Measurements from ENCODE around the gene ECI1.

Gene ECI1

GRCh38 chr16:2273931-2274330 is 22.5 kb upstream of the ECI1 start:
- Histone ChIP-seq H3K18ac (ENCODE audit: low read length) (no peak overlapping the region), H3K79me1 (ENCODE audit: low read length) (no peaks in the 10 kb centered on the region), H2BK12ac (ENCODE audit: low read length) (no peak overlapping the region), H4K8ac (ENCODE audit: low read depth, low read length) (no peak overlapping the region), H3K4me2 (ENCODE audit: low read length) (no peak overlapping the region), H3K4me1 (ENCODE audit: control insufficient read depth in 1 of 2, insufficient read depth in 2 of 2, low read length in 2 of 2) (peaks cover 3 to 7% of the 10 kb centered on the region in 2 experiments), H2BK5ac (ENCODE audit: low read depth, low read length, poor library complexity) (no peak overlapping the region), H3K9ac (ENCODE audit: low read length) (no peak overlapping the region), H3K79me2 (ENCODE audit: control insufficient read depth, insufficient read depth, low read length, poor library complexity) (no peaks in the 10 kb centered on the region), H3K27me3 (ENCODE audit: insufficient read depth, low read length) (no peaks in the 10 kb centered on the region), H3K27ac (ENCODE audit: low read depth, low read length) (no peak overlapping the region), H4K12ac (ENCODE audit: low read depth, low read length) (no peak overlapping the region), H2AK5ac (ENCODE audit: low read length) (no peak overlapping the region), H3K9me3 (ENCODE audit: insufficient read depth, low read depth, low read length) (no peaks in the 10 kb centered on the region), H3K14ac (ENCODE audit: low read length) (no peak overlapping the region), H3K4me3 (ENCODE audit: low read depth, low read length) (no peak overlapping the region), H2AFZ (ENCODE audit: insufficient read depth, low read length, poor library complexity) (no peak overlapping the region), H4K91ac (ENCODE audit: low read depth, low read length) (no peak overlapping the region), H3K23ac (ENCODE audit: low read length) (no peak overlapping the region), H3K36me3 (ENCODE audit: control insufficient read depth in 1 of 2, insufficient read depth in 2 of 2, low read length in 2 of 2) (peaks cover 0 to 5% of the 10 kb centered on the region in 2 experiments), H3K4ac (ENCODE audit: low read depth, low read length) (no peak overlapping the region), H2BK120ac (ENCODE audit: insufficient read depth, low read length, poor library complexity) (no peak overlapping the region)
- no peak for DNase-seq
- no CpG with 5 or more reads among the region's 10 CpGs for WGBS (ENCODE audit: extremely low coverage, insufficient coverage, insufficient read length)

- H3K4me3 ChIP-seq (ENCODE audit: low read depth, low read length) = no peak overlapping the region
- no peak for DNase-seq
- H2BK5ac ChIP-seq (ENCODE audit: low read depth, low read length, poor library complexity) = no peak overlapping the region
- no peak overlapping the region for H3K18ac ChIP-seq (ENCODE audit: low read length)
- no peak overlapping the region for H3K9ac ChIP-seq (ENCODE audit: low read length)
- H3K4ac ChIP-seq (ENCODE audit: low read depth, low read length) = no peak overlapping the region
- peaks cover 4% of the 10 kb centered on the region for H3K79me2 ChIP-seq (ENCODE audit: control insufficient read depth, insufficient read depth, low read length, poor library complexity)
- no peak overlapping the region for H3K14ac ChIP-seq (ENCODE audit: low read length)
- H3K4me2 ChIP-seq (ENCODE audit: low read length) = no peak overlapping the region
- no peak overlapping the region for H2BK120ac ChIP-seq (ENCODE audit: insufficient read depth, low read length, poor library complexity)
- no peaks in the 10 kb centered on the region for H3K27me3 ChIP-seq (ENCODE audit: insufficient read depth, low read length)
- no peak overlapping the region for H4K91ac ChIP-seq (ENCODE audit: low read depth, low read length)
- peaks cover 3 to 7% of the 10 kb centered on the region in 2 experiments for H3K4me1 ChIP-seq (ENCODE audit: control insufficient read depth in 1 of 2, insufficient read depth in 2 of 2, low read length in 2 of 2)
- no peaks in the 10 kb centered on the region for H3K9me3 ChIP-seq (ENCODE audit: insufficient read depth, low read depth, low read length)
- H3K23ac ChIP-seq (ENCODE audit: low read length) = no peak overlapping the region
- H2AFZ ChIP-seq (ENCODE audit: insufficient read depth, low read length, poor library complexity) = no peak overlapping the region
- no peak overlapping the region for H2BK12ac ChIP-seq (ENCODE audit: low read length)
- H3K36me3 ChIP-seq (ENCODE audit: control insufficient read depth in 1 of 2, insufficient read depth in 2 of 2, low read length in 2 of 2) = peaks cover 0 to 5% of the 10 kb centered on the region in 2 experiments
- no peak overlapping the region for H3K27ac ChIP-seq (ENCODE audit: low read depth, low read length)
- H4K12ac ChIP-seq (ENCODE audit: low read depth, low read length) = no peak overlapping the region
- peaks cover 4% of the 10 kb centered on the region for H3K79me1 ChIP-seq (ENCODE audit: low read length)
- H4K8ac ChIP-seq (ENCODE audit: low read depth, low read length) = no peak overlapping the region
- no CpG with 5 or more reads among the region's 16 CpGs for WGBS (ENCODE audit: extremely low coverage, insufficient coverage, insufficient read length)
- no peak overlapping the region for H2AK5ac ChIP-seq (ENCODE audit: low read length)
These were observed 22.1 kb upstream of the ECI1 start for GRCh38 chr16:2273484-2273883.

GRCh38 chr16:2271848-2272461 is 20.6 kb upstream of the ECI1 start:
- no peak overlapping the region for H3K27ac ChIP-seq (ENCODE audit: low read depth, low read length)
- no CpG with 5 or more reads among the region's 14 CpGs for WGBS (ENCODE audit: extremely low coverage, insufficient coverage, insufficient read length)
- H3K4me2 ChIP-seq (ENCODE audit: low read length) = no peak overlapping the region
- no peak overlapping the region for H3K14ac ChIP-seq (ENCODE audit: low read length)
- H3K4me3 ChIP-seq (ENCODE audit: low read depth, low read length) = no peak overlapping the region
- H3K79me1 ChIP-seq (ENCODE audit: low read length) = peaks cover 15% of the 10 kb centered on the region
- H2AK5ac ChIP-seq (ENCODE audit: low read length) = no peak overlapping the region
- H4K12ac ChIP-seq (ENCODE audit: low read depth, low read length) = no peak overlapping the region
- no peak overlapping the region for H2BK5ac ChIP-seq (ENCODE audit: low read depth, low read length, poor library complexity)
- H3K4me1 ChIP-seq (ENCODE audit: control insufficient read depth in 1 of 2, insufficient read depth in 2 of 2, low read length in 2 of 2) = peaks cover 3 to 7% of the 10 kb centered on the region in 2 experiments
- H3K27me3 ChIP-seq (ENCODE audit: insufficient read depth, low read length) = no peaks in the 10 kb centered on the region
- no peak overlapping the region for H2AFZ ChIP-seq (ENCODE audit: insufficient read depth, low read length, poor library complexity)
- no peak overlapping the region for H4K91ac ChIP-seq (ENCODE audit: low read depth, low read length)
- no peak overlapping the region for H3K18ac ChIP-seq (ENCODE audit: low read length)
- H4K8ac ChIP-seq (ENCODE audit: low read depth, low read length) = no peak overlapping the region
- no peak overlapping the region for H2BK120ac ChIP-seq (ENCODE audit: insufficient read depth, low read length, poor library complexity)
- no peak overlapping the region for H2BK12ac ChIP-seq (ENCODE audit: low read length)
- no peak for DNase-seq
- H3K9ac ChIP-seq (ENCODE audit: low read length) = no peak overlapping the region
- H3K36me3 ChIP-seq (ENCODE audit: control insufficient read depth in 1 of 2, insufficient read depth in 2 of 2, low read length in 2 of 2) = peaks cover 0 to 5% of the 10 kb centered on the region in 2 experiments
- peaks cover 16% of the 10 kb centered on the region for H3K79me2 ChIP-seq (ENCODE audit: control insufficient read depth, insufficient read depth, low read length, poor library complexity)
- no peaks in the 10 kb centered on the region for H3K9me3 ChIP-seq (ENCODE audit: insufficient read depth, low read depth, low read length)
- no peak overlapping the region for H3K23ac ChIP-seq (ENCODE audit: low read length)
- no peak overlapping the region for H3K4ac ChIP-seq (ENCODE audit: low read depth, low read length)

- H3K9ac ChIP-seq (ENCODE audit: low read length) = no peak overlapping the region
- no peak overlapping the region for H3K4ac ChIP-seq (ENCODE audit: low read depth, low read length)
- H4K91ac ChIP-seq (ENCODE audit: low read depth, low read length) = no peak overlapping the region
- H2AK5ac ChIP-seq (ENCODE audit: low read length) = no peak overlapping the region
- peaks cover 2 to 7% of the 10 kb centered on the region in 2 experiments for H3K36me3 ChIP-seq (ENCODE audit: control insufficient read depth in 1 of 2, insufficient read depth in 2 of 2, low read length in 2 of 2)
- no peak overlapping the region for H4K12ac ChIP-seq (ENCODE audit: low read depth, low read length)
- H3K4me1 ChIP-seq (ENCODE audit: control insufficient read depth in 1 of 2, insufficient read depth in 2 of 2, low read length in 2 of 2) = peaks cover 3 to 9% of the 10 kb centered on the region in 2 experiments
- peaks cover 15% of the 10 kb centered on the region for H3K79me1 ChIP-seq (ENCODE audit: low read length)
- no peak overlapping the region for H3K14ac ChIP-seq (ENCODE audit: low read length)
- H2BK5ac ChIP-seq (ENCODE audit: low read depth, low read length, poor library complexity) = no peak overlapping the region
- no peak overlapping the region for H3K18ac ChIP-seq (ENCODE audit: low read length)
- no peak overlapping the region for H2AFZ ChIP-seq (ENCODE audit: insufficient read depth, low read length, poor library complexity)
- H3K23ac ChIP-seq (ENCODE audit: low read length) = no peak overlapping the region
- no peak overlapping the region for H3K4me3 ChIP-seq (ENCODE audit: low read depth, low read length)
- no peak overlapping the region for H3K27ac ChIP-seq (ENCODE audit: low read depth, low read length)
- peaks cover 21% of the 10 kb centered on the region for H3K79me2 ChIP-seq (ENCODE audit: control insufficient read depth, insufficient read depth, low read length, poor library complexity)
- no peak overlapping the region for H4K8ac ChIP-seq (ENCODE audit: low read depth, low read length)
- WGBS (ENCODE audit: extremely low coverage, insufficient coverage, insufficient read length) = no CpG with 5 or more reads among the region's 15 CpGs
- no peaks in the 10 kb centered on the region for H3K27me3 ChIP-seq (ENCODE audit: insufficient read depth, low read length)
- no peak overlapping the region for H2BK120ac ChIP-seq (ENCODE audit: insufficient read depth, low read length, poor library complexity)
- DNase-seq = no peak
- H2BK12ac ChIP-seq (ENCODE audit: low read length) = no peak overlapping the region
- no peaks in the 10 kb centered on the region for H3K9me3 ChIP-seq (ENCODE audit: insufficient read depth, low read depth, low read length)
- H3K4me2 ChIP-seq (ENCODE audit: low read length) = no peak overlapping the region
These were observed 19.4 kb upstream of the ECI1 start for GRCh38 chr16:2270588-2271470.
